Suprapubic skin (tissue), 4 donors: ENCODE data around the gene PRKAG2. TPM values are rescaled to one million over a fixed set of nuclear protein-coding genes. Genes with fewer than 3 reads are reported as not detected.

Source experiments
- DNase-seq, 2 donors: peaks; one replicate each; pipeline ENCODE4 v3.0.0-alpha.2; 2019; ENCODE audit warnings: low spot score in 2 of 2
- H3K27ac ChIP-seq: fragments of 200-600 bp; sonication (generic); one replicate; pipeline ENCODE4 v1.5.1; 2019
- H3K27me3 ChIP-seq: fragments of 200-600 bp; sonication (generic); one replicate; pipeline ENCODE4 v1.5.1; 2019
- H3K36me3 ChIP-seq: fragments of 200-600 bp; sonication (generic); one replicate; pipeline ENCODE4 v1.5.1; 2019
- H3K4me1 ChIP-seq: fragments of 200-600 bp; sonication (generic); one replicate; pipeline ENCODE4 v1.5.1; 2019
- H3K4me3 ChIP-seq: fragments of 200-600 bp; sonication (generic); one replicate; pipeline ENCODE4 v1.5.1; 2019; ENCODE audit warnings: mild to moderate bottlenecking
- H3K9me3 ChIP-seq: fragments of 200-600 bp; sonication (generic); one replicate; pipeline ENCODE4 v1.5.1; 2019
- EP300 ChIP-seq: sonication (generic); formaldehyde crosslinking; IDR thresholded peaks from one replicate; pipeline ENCODE4 v1.6.1; 2017; ENCODE audit warnings: antibody characterized with exemption
- POLR2A ChIP-seq, 2 donors: fragments of 450-650 bp; IDR thresholded peaks; one replicate each; pipeline ENCODE4 v1.6.1; 2017; ENCODE audit warnings: antibody characterized with exemption in 2 of 2, mild to moderate bottlenecking in 2 of 2, moderate library complexity in 2 of 2
- POLR2AphosphoS5 ChIP-seq, 3 donors: sonication (generic); formaldehyde crosslinking; IDR thresholded peaks; one replicate each; pipeline ENCODE4 v1.6.1; 2017; ENCODE audit warnings: antibody characterized with exemption in 3 of 3
- WGBS: methylation state at CpG from one replicate; pipeline ENCODE4 v1.1.5; 2018; 5-methylcytosine and 5-hydroxymethylcytosine counted together
- total RNA-seq, 4 donors: library from RNA; depleted of rRNA; stranded (reverse); fragments of >200 nt; gene quantifications; one replicate each; pipeline ENCODE4 v1.1.0, GENCODE V29; 2016
- TF ChIP-seq, protein P1 (sequence below), 2 donors: fragments of 200-600 bp in 1 of 2; fragments of 450-650 bp in 1 of 2; sonication (generic) in 1 of 2; IDR thresholded peaks; one replicate each; pipeline ENCODE4 v1.5.1; 2016 to 2019; ENCODE audit warnings: antibody characterized with exemption in 2 of 2, mild to moderate bottlenecking in 1 of 2, moderate library complexity in 1 of 2

The PRKAG2 gene
- total RNA-seq, 4 donors from 2014 or later, result 16.5 to 40.0 (median 17.3) TPM

GRCh38 chr7:151859111-151859947, 17.6 kb downstream of the PRKAG2 start:
- H3K27me3 ChIP-seq, result no peaks in the 10 kb centered on the region
- 76% methylated on average over 24 of the region's 28 CpGs for WGBS

DNA sequence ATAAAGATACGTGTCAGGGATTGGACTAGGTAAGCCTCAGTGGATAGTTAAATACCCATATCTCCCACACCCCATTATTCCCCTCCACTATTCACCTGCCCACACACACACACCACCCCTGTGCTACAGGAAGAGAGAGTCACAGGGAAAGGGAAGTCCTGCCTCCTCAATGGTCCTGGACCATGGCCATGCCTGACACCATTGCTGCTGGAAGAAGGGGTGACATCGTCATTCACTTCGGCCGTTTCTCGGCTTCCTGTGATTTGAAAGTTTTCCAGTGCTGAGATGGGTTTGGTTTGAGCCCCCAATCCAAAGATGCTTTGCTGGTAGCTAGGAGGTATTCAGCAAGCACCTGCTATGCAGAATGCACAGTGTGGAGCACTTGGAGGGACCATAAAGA, 18.5 kb downstream of the PRKAG2 start:
- no peak overlapping the region for H3K4me3 ChIP-seq
- TF ChIP-seq, protein P1, sequence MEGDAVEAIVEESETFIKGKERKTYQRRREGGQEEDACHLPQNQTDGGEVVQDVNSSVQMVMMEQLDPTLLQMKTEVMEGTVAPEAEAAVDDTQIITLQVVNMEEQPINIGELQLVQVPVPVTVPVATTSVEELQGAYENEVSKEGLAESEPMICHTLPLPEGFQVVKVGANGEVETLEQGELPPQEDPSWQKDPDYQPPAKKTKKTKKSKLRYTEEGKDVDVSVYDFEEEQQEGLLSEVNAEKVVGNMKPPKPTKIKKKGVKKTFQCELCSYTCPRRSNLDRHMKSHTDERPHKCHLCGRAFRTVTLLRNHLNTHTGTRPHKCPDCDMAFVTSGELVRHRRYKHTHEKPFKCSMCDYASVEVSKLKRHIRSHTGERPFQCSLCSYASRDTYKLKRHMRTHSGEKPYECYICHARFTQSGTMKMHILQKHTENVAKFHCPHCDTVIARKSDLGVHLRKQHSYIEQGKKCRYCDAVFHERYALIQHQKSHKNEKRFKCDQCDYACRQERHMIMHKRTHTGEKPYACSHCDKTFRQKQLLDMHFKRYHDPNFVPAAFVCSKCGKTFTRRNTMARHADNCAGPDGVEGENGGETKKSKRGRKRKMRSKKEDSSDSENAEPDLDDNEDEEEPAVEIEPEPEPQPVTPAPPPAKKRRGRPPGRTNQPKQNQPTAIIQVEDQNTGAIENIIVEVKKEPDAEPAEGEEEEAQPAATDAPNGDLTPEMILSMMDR (IDR thresholded peaks at IDR 0.05), result no peak
- H3K9me3 ChIP-seq, result no peaks in the 10 kb centered on the region
- peaks cover 11% of the 10 kb centered on the region for H3K36me3 ChIP-seq
- WGBS, result 98% methylated on average over 2 of the region's 5 CpGs
- no peaks in the 10 kb centered on the region for H3K4me1 ChIP-seq
- no peaks in the 10 kb centered on the region for H3K27me3 ChIP-seq
- H3K27ac ChIP-seq, result no peak overlapping the region
- DNase-seq, result no peak

More at GRCh38 chr7:151859111-151859947, 17.6 kb downstream of the PRKAG2 start:
- no peak overlapping the region for H3K4me3 ChIP-seq
- no peak for TF ChIP-seq POLR2AphosphoS5 (IDR thresholded peaks at IDR 0.05)
- no peak for TF ChIP-seq EP300
- TF ChIP-seq, protein P1 (IDR thresholded peaks at IDR 0.05), result no peak
- no peak for TF ChIP-seq POLR2A (IDR thresholded peaks at IDR 0.05)
- peaks cover 4% of the 10 kb centered on the region for H3K4me1 ChIP-seq
- peaks cover 11% of the 10 kb centered on the region for H3K36me3 ChIP-seq
- H3K27ac ChIP-seq, result no peak overlapping the region
- H3K9me3 ChIP-seq, result no peaks in the 10 kb centered on the region
- DNase-seq, result no peak

DNA sequence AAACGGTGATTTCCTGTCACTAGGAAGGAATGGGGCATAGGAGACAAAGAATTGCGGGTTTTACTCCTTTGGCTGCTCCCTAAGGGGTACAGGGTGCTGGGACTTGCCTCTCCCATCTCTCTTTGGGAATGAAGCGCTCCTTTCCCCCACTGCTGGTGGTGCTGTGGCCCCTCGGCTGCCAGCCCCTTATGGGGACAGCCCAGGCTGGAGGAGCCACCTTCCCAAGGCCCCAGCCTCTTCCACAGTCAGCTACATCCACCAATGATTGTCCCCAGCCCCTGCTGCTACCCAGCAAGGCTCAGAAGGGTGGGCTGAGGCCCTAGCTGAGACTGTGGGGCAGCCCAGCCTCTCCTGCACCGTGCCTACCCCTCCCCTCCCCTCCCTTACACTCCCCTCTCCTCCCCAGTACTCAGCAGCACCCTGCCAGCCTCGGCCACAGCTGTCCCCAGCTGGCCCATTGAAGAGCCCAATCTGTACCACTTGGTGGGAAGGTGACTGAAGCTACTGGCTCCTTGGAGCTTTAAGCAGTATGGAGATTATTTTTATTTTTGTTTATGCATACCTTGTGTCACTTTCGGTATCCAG, 19.0 kb downstream of the PRKAG2 start:
- H3K9me3 ChIP-seq, result no peaks in the 10 kb centered on the region
- H3K36me3 ChIP-seq, result peaks cover 11% of the 10 kb centered on the region
- no peaks in the 10 kb centered on the region for H3K27me3 ChIP-seq
- DNase-seq, result no peak
- H3K4me1 ChIP-seq, result no peaks in the 10 kb centered on the region
- no peak overlapping the region for H3K27ac ChIP-seq
- no peak overlapping the region for H3K4me3 ChIP-seq
- 70% methylated on average over 7 of the region's 7 CpGs for WGBS
- TF ChIP-seq, protein P1 (IDR thresholded peaks at IDR 0.05), result no peak
- TF ChIP-seq POLR2A (IDR thresholded peaks at IDR 0.05) (no peak), POLR2AphosphoS5 (IDR thresholded peaks at IDR 0.05) (no peak), EP300 (no peak)

GRCh38 chr7:151857412-151857811, 19.5 kb downstream of the PRKAG2 start:
- Histone ChIP-seq H3K9me3 (no peaks in the 10 kb centered on the region), H3K27ac (no peak overlapping the region), H3K27me3 (no peaks in the 10 kb centered on the region), H3K36me3 (peaks cover 11% of the 10 kb centered on the region), H3K4me3 (no peak overlapping the region), H3K4me1 (peaks cover 4% of the 10 kb centered on the region)
- 91% methylated on average over 12 of the region's 12 CpGs for WGBS
- DNase-seq, result no peak
- TF ChIP-seq EP300 (no peak), POLR2A (IDR thresholded peaks at IDR 0.05) (no peak), POLR2AphosphoS5 (IDR thresholded peaks at IDR 0.05) (no peak)
- TF ChIP-seq, protein P1 (IDR thresholded peaks at IDR 0.05), result no peak

- 90% methylated on average over 16 of the region's 16 CpGs for WGBS
- Histone ChIP-seq H3K27me3 (no peaks in the 10 kb centered on the region), H3K9me3 (no peaks in the 10 kb centered on the region), H3K4me1 (peaks cover 13% of the 10 kb centered on the region), H3K4me3 (no peak overlapping the region), H3K27ac (no peak overlapping the region), H3K36me3 (peaks cover 11% of the 10 kb centered on the region)
- DNase-seq, result no peak
- TF ChIP-seq POLR2A (IDR thresholded peaks at IDR 0.05), result no peak
- no peak for TF ChIP-seq POLR2AphosphoS5 (IDR thresholded peaks at IDR 0.05)
- no peak for TF ChIP-seq EP300
- TF ChIP-seq, protein P1 (IDR thresholded peaks at IDR 0.05), result no peak
Observed at GRCh38 chr7:151856516-151856915, 20.4 kb downstream of the PRKAG2 start.
